ENCODE results near the gene ANTKMT.

ANTKMT gene

DNA sequence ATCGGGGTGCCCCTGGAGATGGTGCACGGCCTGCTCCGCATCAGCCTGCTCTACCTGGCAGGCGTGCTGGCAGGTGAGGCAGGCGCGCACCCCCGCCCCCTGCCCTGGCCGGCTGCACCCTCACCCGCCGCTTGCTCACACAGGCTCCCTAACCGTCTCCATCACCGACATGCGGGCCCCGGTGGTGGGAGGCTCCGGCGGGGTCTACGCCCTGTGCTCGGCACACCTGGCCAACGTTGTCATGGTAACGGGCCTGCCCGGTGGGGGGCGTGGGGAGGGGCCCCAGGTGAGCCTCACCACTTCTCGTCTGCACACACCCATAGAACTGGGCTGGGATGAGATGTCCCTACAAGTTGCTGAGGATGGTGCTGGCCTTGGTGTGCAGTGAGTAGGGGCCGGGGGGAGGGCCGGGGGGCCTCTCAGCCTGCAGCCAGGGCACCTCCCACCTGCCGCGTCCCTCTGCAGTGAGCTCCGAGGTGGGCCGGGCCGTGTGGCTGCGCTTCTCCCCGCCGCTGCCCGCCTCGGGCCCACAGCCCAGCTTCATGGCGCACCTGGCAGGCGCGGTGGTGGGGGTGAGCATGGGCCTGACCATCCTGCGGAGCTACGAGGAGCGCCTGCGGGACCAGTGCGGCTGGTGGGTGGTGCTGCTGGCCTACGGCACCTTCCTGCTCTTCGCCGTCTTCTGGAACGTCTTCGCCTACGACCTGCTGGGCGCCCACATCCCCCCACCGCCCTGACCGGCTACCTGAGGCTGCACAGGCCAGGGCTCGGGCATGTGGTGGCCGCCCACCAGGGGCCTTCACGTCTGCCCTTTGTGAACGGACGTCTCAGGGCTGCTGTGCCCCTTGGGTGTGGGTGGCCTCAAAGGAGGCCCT is 43.4 kb upstream of the ANTKMT start:
- Histone ChIP-seq H3K27ac (ENCODE audit: low read length) (no peak overlapping the region), H3K36me3 (ENCODE audit: control insufficient read depth in 1 of 2, insufficient read depth in 2 of 2, low read length in 2 of 2) (peaks cover 5 to 27% of the 10 kb centered on the region in 2 donors), H3K4me3 (ENCODE audit: low read depth in 1 of 2, low read length in 2 of 2) (no peak overlapping the region), H3K27me3 (ENCODE audit: low read depth, low read length) (no peaks in the 10 kb centered on the region), H3K4me1 (ENCODE audit: control insufficient read depth in 1 of 2, insufficient read depth in 2 of 2, low read length in 2 of 2) (peaks cover 7 to 37% of the 10 kb centered on the region in 2 donors), H3K9me3 (ENCODE audit: control insufficient read depth in 1 of 2, low read length in 2 of 2) (no peaks in the 10 kb centered on the region)

DNA sequence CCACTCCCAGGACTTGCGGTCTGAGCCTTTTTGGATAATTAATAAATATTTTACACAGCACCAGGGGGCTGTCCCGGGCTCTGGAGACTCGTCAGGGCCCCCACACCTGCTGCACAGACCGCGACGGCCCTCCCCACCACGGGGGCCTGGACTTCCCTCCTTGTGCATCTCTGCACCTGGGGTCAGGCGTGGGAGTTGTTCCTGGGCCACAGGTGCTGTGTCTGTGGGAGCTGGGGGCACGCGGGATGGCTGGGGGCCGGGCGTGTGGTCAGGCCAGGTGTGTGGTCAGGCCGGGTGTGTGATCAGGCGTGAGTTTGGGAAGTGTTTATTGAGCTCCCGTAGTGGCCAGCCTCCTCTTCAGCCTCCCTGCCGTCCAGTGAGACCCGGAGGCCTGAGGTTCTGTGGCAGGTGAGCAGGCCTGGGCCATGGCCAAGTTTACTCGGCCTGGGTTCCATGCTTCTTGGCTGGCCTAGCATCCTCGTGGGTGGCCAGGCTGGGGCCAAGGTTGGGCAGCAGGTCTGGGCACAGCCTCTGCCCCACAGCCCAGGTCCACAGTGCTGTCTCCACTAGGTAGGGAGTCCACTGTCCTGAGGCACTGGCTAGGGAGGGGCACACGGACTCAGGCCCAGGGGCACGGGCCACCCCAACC is 42.6 kb upstream of the ANTKMT start:
- Histone ChIP-seq H3K9me3 (ENCODE audit: control insufficient read depth in 1 of 2, low read length in 2 of 2) (no peaks in the 10 kb centered on the region), H3K4me1 (ENCODE audit: control insufficient read depth in 1 of 2, insufficient read depth in 2 of 2, low read length in 2 of 2) (peaks cover 7 to 44% of the 10 kb centered on the region in 2 donors), H3K27ac (ENCODE audit: low read length) (no peak overlapping the region), H3K27me3 (ENCODE audit: low read depth, low read length) (no peaks in the 10 kb centered on the region), H3K36me3 (ENCODE audit: control insufficient read depth in 1 of 2, insufficient read depth in 2 of 2, low read length in 2 of 2) (peaks cover 5 to 24% of the 10 kb centered on the region in 2 donors), H3K4me3 (ENCODE audit: low read depth in 1 of 2, low read length in 2 of 2) (no peak overlapping the region)

DNA sequence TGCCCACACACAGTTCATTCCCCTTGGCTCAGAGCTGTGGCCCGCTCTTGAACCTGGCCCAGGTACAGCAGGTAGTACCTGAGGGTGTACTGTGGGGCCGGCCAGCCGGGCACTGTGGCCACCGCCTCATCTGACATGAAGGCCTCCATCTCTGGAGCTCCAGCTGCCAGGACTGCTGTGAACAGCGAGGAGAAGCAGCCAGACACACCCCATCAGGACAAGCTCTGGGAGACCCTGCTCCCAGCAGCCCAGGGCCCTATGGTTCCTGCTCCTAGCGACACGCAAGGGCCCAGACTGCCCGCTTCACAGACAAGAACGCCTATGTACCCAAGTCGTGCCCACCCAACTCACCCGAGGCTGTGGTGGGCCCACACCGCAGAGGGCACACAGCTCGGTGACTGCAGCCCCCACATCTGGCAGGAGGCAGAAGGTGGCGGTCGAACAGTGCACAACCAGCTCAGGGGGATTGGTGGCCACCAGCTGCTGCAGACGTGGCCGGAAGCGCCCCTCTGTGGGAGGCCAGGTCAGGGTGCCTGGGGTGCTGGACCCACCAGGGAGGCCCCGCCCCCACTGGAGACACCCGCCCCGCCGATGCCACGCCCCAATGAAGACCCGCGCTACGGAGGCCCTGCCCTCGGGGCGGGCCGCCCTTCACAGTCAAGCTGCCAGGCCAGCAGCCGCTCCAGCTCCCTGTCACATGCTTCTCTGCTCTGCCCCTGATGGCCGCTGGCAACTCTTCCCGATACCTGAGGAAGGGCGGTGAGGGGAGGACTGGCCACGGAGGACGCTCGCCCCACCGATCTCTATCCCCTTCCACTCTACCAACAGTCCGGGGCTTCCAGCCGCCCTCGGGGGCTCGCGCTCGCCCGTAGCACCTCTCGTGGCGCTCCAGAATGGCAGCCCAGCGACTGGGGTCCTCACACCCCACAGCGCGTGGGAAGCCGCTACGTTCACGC is 41.8 kb upstream of the ANTKMT start:
- Histone ChIP-seq H3K4me3 (ENCODE audit: low read depth in 1 of 2, low read length in 2 of 2) (peak overlapping the region; percentile 42 to 85), H3K9me3 (ENCODE audit: control insufficient read depth in 1 of 2, low read length in 2 of 2) (no peaks in the 10 kb centered on the region), H3K27me3 (ENCODE audit: low read depth, low read length) (no peaks in the 10 kb centered on the region), H3K27ac (ENCODE audit: low read length) (no peak overlapping the region), H3K4me1 (ENCODE audit: control insufficient read depth in 1 of 2, insufficient read depth in 2 of 2, low read length in 2 of 2) (peaks cover 7 to 50% of the 10 kb centered on the region in 2 donors), H3K36me3 (ENCODE audit: control insufficient read depth in 1 of 2, insufficient read depth in 2 of 2, low read length in 2 of 2) (peaks cover 5 to 17% of the 10 kb centered on the region in 2 donors)

DNA sequence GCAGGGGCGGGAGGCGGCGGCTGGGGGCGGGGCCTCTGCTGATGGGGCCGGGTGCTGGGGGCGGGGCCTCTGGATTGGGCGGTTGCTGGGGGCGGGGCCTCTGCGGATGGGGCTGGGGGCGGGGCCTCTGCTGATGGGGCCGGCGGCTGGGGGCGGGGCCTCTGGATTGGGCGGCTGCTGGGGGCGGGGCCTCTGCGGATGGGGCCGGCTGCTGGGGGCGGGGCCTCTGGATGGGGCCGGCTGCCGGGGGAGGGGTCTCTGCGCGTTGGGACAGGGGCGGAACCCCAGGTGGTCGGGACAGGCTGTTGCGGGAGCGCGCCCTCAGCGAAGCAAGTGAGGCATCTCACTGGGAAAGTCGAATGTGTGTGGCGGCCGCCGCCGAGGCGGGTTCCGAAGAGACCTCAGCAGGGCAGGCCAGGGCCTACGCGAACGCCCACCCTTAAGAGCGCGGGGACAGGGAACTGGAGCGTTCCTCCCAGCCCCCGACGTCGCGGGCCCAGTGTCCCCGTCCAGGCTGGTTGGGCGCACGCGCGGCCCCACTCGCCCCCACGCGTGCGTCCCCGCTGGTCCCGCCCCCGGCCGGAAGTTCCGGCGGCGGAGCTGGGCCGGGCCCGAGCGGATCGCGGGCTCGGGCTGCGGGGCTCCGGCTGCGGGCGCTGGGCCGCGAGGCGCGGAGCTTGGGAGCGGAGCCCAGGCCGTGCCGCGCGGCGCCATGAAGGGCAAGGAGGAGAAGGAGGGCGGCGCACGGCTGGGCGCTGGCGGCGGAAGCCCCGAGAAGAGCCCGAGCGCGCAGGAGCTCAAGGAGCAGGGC is 40.9 kb upstream of the ANTKMT start, which contains the start of gene STUB1:
Gene STUB1 (plus strand): TSS at position 597 of the 811 bp plus-strand sequence. CDS start 116 bp downstream, at position 713.
- no peaks in the 10 kb centered on the region for H3K27me3 ChIP-seq (ENCODE audit: low read depth, low read length)
- H3K36me3 ChIP-seq (ENCODE audit: control insufficient read depth in 1 of 2, insufficient read depth in 2 of 2, low read length in 2 of 2) = peaks cover 5 to 17% of the 10 kb centered on the region in 2 donors
- H3K4me1 ChIP-seq (ENCODE audit: control insufficient read depth in 1 of 2, insufficient read depth in 2 of 2, low read length in 2 of 2) = peaks cover 7 to 47% of the 10 kb centered on the region in 2 donors
- no peaks in the 10 kb centered on the region for H3K9me3 ChIP-seq (ENCODE audit: control insufficient read depth in 1 of 2, low read length in 2 of 2)
- no peak within 1 kb of the TSS for H3K27ac ChIP-seq (ENCODE audit: low read length)
- H3K4me3 ChIP-seq (ENCODE audit: low read depth in 1 of 2, low read length in 2 of 2) = peak within 1 kb of the TSS; percentile 68 to 85

DNA sequence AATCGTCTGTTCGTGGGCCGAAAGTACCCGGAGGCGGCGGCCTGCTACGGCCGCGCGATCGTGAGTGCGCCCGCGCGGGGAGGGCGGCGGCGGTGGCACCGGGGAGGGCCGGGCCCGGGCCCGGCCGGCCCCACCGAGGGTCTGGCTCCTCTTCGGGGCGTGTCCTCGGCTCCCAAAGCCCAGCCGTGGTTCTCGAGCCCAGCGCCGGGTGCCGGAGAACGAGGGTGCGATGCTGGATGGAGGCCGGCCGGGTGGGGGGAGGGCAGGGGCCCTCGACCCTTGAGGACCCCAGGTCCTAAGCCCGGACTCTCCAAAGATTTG is 40.4 kb upstream of the ANTKMT start:
- Histone ChIP-seq H3K4me1 (ENCODE audit: control insufficient read depth in 1 of 2, insufficient read depth in 2 of 2, low read length in 2 of 2) (peaks cover 7 to 48% of the 10 kb centered on the region in 2 donors), H3K27me3 (ENCODE audit: low read depth, low read length) (no peaks in the 10 kb centered on the region), H3K36me3 (ENCODE audit: control insufficient read depth in 1 of 2, insufficient read depth in 2 of 2, low read length in 2 of 2) (peaks cover 5 to 17% of the 10 kb centered on the region in 2 donors), H3K9me3 (ENCODE audit: control insufficient read depth in 1 of 2, low read length in 2 of 2) (no peaks in the 10 kb centered on the region), H3K4me3 (ENCODE audit: low read depth in 1 of 2, low read length in 2 of 2) (peak overlapping the region; percentile 68 to 85), H3K27ac (ENCODE audit: low read length) (no peak overlapping the region)

DNA sequence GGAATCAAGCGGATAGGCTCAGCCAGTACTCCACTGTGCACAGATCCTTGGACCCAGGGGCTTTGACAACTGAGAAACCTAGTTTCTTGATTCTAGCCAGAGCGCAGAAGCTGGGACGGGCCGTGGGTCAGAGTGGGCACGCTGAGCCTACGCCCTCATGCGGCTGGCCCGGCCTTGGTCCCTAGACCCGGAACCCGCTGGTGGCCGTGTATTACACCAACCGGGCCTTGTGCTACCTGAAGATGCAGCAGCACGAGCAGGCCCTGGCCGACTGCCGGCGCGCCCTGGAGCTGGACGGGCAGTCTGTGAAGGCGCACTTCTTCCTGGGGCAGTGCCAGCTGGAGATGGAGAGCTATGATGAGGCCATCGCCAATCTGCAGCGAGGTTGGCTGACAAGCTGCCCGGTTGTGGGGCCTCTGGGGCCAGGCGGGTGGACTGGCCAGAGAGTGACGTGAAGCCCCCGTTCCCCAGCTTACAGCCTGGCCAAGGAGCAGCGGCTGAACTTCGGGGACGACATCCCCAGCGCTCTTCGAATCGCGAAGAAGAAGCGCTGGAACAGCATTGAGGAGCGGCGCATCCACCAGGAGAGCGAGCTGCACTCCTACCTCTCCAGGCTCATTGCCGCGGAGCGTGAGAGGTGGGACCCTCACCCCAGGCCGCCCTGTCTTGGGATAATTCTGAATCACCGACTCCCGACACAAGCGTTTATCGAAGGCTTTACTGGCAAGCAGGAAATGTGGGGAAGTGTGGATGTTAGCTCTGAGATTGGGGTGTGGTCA is 39.8 kb upstream of the ANTKMT start:
- peaks cover 7 to 50% of the 10 kb centered on the region in 2 donors for H3K4me1 ChIP-seq (ENCODE audit: control insufficient read depth in 1 of 2, insufficient read depth in 2 of 2, low read length in 2 of 2)
- H3K36me3 ChIP-seq (ENCODE audit: control insufficient read depth in 1 of 2, insufficient read depth in 2 of 2, low read length in 2 of 2) = peaks cover 5 to 19% of the 10 kb centered on the region in 2 donors
- H3K4me3 ChIP-seq (ENCODE audit: low read depth in 1 of 2, low read length in 2 of 2) = peak overlapping the region; percentile 68 to 85
- H3K9me3 ChIP-seq (ENCODE audit: control insufficient read depth in 1 of 2, low read length in 2 of 2) = no peaks in the 10 kb centered on the region
- no peak overlapping the region for H3K27ac ChIP-seq (ENCODE audit: low read length)
- no peaks in the 10 kb centered on the region for H3K27me3 ChIP-seq (ENCODE audit: low read depth, low read length)

DNA sequence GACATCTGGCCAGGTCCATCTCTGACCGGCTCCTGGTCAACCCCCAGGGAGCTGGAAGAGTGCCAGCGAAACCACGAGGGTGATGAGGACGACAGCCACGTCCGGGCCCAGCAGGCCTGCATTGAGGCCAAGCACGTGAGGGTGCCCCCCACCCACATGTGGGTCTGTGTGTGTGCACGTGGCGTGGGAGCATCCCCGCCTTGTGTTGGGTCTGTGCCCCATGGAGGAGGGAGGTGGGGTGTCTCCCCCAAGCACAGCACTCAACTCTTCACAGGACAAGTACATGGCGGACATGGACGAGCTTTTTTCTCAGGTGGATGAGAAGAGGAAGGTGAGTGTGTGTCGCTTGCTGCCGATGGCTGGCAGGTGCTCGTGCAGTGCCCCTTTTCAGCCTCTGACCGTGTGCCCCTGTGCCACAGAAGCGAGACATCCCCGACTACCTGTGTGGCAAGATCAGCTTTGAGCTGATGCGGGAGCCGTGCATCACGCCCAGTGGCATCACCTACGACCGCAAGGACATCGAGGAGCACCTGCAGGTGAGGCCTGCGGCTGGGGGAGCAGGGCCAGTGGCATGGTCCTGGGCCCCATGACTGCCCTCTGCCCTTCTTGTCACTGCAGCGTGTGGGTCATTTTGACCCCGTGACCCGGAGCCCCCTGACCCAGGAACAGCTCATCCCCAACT is 39.1 kb upstream of the ANTKMT start:
- Histone ChIP-seq H3K9me3 (ENCODE audit: control insufficient read depth in 1 of 2, low read length in 2 of 2) (no peaks in the 10 kb centered on the region), H3K27me3 (ENCODE audit: low read depth, low read length) (no peaks in the 10 kb centered on the region), H3K4me3 (ENCODE audit: low read depth in 1 of 2, low read length in 2 of 2) (peak overlapping the region in 1 of 2 donors; percentile 85), H3K4me1 (ENCODE audit: control insufficient read depth in 1 of 2, insufficient read depth in 2 of 2, low read length in 2 of 2) (peaks cover 7 to 50% of the 10 kb centered on the region in 2 donors), H3K27ac (ENCODE audit: low read length) (no peak overlapping the region), H3K36me3 (ENCODE audit: control insufficient read depth in 1 of 2, insufficient read depth in 2 of 2, low read length in 2 of 2) (peaks cover 5 to 27% of the 10 kb centered on the region in 2 donors)

DNA sequence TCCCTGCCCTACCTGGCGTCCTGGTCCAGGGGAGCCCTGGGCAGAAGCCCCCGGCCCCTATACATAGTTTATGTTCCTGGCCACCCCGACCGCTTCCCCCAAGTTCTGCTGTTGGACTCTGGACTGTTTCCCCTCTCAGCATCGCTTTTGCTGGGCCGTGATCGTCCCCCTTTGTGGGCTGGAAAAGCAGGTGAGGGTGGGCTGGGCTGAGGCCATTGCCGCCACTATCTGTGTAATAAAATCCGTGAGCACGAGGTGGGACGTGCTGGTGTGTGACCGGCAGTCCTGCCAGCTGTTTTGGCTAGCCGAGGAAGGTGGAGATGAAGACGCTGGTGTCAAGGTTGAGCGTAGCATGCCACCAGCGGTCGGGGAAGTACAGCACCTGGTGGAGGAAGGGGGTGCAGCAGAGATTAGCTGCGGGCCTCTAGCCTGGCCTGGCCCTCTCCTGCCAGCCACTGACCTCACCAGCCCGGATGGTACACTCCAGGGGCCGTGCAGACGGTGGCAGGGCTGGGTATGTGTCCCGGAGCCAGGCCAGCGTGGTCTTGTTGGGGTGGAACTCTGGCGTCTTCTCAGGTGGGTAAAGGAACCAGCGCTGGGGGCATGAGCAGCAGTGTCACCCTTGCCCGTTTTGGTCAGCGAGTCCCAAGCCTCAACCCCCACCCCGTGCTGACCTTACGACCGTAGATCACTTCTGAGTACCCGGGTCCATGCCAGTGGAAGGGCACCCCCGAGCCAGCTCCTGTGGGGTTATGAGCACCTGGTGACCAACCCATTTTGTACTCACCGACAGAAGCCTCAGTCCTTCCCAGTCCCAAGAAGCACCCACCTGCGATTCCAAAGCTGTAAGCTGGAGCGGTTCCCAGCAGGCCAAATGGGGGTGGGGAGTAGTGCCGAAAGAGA is 38.2 kb upstream of the ANTKMT start:
- H3K27ac ChIP-seq (ENCODE audit: low read length) = no peak overlapping the region
- H3K4me1 ChIP-seq (ENCODE audit: control insufficient read depth in 1 of 2, insufficient read depth in 2 of 2, low read length in 2 of 2) = peaks cover 7 to 50% of the 10 kb centered on the region in 2 donors
- peaks cover 5 to 34% of the 10 kb centered on the region in 2 donors for H3K36me3 ChIP-seq (ENCODE audit: control insufficient read depth in 1 of 2, insufficient read depth in 2 of 2, low read length in 2 of 2)
- no peaks in the 10 kb centered on the region for H3K9me3 ChIP-seq (ENCODE audit: control insufficient read depth in 1 of 2, low read length in 2 of 2)
- no peaks in the 10 kb centered on the region for H3K27me3 ChIP-seq (ENCODE audit: low read depth, low read length)
- H3K4me3 ChIP-seq (ENCODE audit: low read depth in 1 of 2, low read length in 2 of 2) = no peak overlapping the region

All from muscle layer of duodenum (tissue), 2 donors.